DMS53 treated with DMSO at 0.1 percent for 48 hours (cell line): ENCODE measurements around the gene PLA2G2F.

Experiments
- DNase-seq: peaks from one replicate; lab custom pipeline; 2025; ENCODE audit not compliant: unreplicated experiment; lab: John Stamatoyannopoulos, UW

Gene PLA2G2F

GRCh38 chr1:20141001-20141400 lies 1.9 kb downstream of the PLA2G2F start:
- DNase-seq = no peak

GRCh38 chr1:20141466-20141865 lies 2.3 kb downstream of the PLA2G2F start:
- DNase-seq = no peak

DNA sequence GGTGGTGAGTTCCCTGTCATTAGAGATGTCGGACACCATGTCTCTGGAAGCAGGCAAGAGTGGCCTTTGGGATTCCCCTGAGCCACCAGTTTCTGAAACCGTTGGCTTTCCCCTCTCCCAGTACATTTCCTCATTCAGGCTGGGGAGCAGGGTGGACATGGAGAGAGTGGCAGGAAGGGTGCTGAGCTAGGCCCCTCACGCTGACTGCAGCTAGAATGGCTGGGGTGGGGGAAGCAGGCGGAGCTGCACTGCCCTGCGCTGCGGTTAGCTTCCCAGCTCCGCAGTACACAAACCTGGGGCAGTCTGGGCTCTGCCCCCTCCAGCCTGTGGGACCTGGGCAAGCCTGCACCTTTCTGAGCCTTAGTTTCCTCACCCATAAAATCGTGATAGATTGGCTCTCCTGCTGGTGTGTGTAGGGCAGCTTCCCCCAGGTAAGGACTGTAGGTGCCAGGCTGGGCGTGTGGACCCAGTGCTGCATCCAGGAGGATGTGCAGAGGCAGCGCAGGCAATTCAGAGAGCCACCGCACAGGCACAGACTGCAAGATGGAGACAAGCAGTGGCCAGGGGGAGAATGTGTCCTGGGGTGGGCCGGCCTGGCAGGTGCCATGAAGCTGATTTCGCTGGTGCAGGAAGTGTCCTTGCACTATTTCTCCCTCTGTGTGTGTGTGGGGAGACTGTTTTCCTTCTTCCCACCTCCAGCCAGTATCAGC lies 3.0 kb downstream of the PLA2G2F start:
- DNase-seq = no peak

GRCh38 chr1:20143318-20143717 lies 4.2 kb downstream of the PLA2G2F start:
- DNase-seq = no peak

DNA sequence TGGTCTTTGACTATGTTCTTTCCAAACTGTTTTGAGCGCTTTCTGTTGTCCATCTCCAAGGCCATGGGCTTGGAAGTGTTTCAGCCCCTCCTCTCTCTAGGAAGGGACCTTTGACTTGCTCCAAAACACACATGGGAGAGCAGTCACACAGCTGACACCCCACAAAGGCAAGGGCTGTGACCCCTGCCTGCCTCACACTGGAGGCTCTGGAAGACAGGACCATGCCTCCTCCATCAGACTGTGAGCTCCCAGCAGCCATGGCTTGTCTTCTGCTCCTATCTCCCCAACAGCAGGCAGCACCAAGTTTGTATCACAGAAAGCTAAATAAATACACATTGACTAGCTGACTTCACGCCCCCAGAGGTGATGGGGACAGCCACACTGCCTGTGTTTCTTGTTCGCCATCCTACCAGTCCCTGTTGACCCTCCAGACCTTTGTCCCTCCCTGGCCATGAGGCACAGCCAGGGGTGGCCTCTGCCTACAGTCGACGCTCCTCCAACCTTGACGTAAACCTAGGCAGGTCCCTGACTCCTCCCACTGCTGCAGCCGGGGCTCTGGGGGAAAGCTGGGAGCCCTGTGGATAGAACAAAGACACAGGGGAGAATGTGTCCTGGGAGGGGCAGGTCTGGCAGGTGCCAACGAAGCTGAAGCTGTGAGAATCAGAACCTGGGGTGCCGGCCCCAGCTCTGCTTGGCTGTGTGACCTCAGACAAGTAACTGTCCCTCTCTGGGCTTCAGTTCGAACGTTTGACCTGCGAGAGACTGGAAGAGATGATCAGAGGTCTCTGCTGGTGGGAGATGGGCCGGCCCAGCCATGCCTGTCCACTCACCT lies 4.8 kb downstream of the PLA2G2F start:
- no peak for DNase-seq

- no peak for DNase-seq
These were observed 8.9 kb downstream of the PLA2G2F start for GRCh38 chr1:20147846-20148570.

DNA sequence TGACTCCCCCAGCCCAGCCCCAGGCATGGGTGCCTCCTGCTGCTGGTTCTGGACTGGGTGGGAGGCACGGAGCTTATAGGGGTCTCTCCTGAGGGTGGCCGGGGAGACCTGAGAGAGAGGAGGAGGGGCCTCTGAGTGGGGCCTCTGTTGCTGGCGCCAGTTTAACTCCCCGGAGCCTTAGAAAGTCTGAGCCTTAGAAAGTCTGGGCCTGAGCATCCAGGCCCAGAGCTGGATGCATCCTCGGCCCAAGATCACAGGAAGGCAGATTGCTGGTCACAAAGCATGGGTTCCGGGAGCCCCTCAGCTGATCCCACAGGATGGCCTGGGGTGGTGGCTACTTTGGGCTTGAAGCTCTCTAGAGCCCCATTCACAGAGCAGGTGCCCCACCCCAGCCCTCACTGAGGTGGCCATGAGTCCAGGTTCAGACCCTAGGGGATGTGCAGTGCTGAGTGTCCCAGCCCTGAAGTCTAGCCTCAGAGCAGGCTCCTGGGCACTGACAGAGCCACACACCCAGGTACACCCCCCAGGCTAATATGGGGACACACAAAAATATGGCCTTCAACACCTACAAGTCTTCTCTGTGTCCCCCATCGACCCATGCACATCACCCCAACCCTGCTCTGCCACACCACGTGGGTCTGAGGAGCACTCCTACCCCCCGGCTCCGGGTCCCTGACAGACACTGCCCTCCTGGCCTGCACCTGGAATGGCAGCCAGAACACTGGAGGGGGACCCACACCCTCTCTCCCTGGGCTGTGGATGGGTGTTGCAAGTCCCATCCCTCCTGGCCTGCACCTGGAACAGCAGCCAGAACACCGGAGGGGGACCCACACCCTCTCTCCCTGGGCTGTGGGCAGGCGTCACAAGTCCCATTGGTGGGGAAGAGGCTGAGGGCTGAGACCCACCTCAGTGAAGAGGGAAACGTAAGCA lies 9.7 kb downstream of the PLA2G2F start:
- DNase-seq = no peak

DNA sequence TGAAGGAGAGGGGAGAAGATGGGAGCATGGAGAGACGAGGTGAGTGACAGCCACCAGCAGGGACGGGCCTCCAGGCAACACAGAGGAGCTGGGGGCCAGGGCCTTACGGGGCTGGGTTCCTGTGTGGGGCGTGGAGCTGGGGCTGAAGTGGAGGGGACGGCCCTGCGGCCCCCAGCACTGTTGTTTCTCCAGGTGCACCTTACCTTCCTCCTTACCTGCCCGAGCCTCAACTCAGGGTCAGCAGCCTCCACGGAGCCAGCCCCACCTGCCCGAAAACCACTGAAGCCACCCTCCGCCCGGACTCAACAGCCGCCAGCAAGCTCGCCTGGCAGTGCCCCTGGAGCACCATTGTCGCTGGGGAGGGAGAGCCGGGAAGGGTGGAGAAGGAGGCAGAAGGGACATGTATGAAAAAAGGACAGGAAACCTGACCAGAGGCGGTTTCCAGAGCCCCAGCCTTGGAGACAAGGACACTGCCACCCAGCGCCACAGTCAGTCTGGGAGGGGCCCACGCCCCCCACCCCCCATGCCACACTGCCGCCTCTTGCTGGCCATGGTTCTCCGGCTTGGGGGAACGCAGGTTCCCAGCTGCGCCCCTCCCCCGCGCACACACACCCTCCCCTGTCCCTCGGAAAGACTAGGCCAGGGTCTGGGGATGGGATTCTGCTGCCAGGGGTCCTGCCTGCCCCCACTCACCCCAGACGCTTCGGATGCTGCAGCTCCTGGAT lies 10.6 kb downstream of the PLA2G2F start:
- no peak for DNase-seq

- DNase-seq = no peak
These were observed 11.2 kb downstream of the PLA2G2F start for GRCh38 chr1:20150326-20150705.

DNA sequence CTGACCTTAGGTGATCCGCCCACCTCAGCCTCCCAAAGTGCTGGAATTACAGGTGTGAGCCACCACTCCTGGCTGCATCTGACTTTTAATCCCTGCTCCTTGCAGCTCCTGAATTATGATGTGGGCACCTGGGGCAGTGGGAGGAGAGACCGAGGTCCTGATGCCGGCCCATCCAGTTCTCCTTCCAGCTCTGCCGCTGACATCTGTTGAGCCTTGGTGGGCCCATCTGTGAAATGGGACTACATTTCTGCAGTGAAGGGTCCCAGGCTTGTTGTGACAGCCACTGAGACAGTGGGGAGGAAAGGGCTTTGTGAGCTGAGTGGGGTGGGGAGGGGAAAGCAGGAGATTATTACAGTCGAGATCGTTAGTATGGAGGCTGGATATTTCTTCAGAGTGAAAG lies 11.8 kb downstream of the PLA2G2F start:
- no peak for DNase-seq

- DNase-seq = peak; percentile 81
These were observed 12.9 kb downstream of the PLA2G2F start for GRCh38 chr1:20151906-20152598.

GRCh38 chr1:20152599-20152930 lies 13.4 kb downstream of the PLA2G2F start:
- no peak for DNase-seq

DNA sequence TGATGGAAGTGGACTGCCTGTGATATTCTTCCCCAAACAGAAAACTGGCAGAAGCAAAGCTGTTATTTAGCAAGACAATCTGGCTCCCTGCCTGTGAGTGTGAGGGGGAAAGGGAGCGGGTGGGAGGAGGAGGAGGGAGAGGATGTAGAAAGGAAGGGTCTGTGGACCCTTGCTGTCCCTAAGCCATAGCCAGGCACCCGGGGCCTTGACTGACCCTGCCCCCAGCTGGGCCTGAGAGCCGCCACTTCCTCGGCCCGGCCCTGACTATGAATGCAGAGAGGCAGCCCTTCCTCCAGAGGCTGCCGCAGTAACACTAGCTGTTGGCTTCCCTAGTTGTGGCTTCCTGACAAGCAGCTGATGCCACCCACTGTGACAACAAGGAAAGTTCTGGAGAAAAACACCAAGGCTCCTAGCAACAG lies 13.9 kb downstream of the PLA2G2F start:
- DNase-seq = no peak

GRCh38 chr1:20154301-20154831 lies 15.2 kb downstream of the PLA2G2F start:
- DNase-seq = no peak

DNA sequence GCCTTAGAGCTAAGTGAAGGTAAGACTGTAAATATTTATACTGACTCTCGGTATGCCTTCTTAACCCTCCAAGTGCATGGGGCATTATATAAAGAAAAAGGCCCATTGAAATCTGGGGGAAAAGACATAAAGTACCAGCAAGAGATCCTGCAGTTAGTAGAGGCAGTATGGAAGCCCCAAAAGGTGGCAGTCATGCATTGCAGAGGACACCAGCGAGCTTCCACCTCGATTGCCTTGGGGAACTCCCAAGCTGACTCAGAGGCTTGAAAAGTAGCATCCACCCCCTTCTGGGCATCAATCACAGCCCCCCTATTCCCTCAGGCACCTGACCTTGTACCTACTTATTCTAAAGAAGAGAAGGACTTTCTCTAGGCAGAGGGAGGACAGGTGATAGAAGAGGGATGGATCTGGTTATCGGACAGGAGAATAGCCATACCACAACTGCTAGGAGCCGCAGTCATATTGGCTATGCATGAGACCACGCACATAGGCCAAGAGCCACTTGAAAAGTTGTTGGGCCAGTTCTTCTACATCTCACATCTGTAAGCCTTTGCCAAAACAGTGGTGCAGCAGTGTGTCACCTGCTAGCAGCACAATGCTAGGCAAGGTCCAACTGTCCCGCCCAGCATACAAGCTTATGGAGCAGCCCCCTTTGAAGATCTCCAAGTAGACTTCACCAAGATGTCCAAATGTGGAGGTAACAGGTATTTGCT lies 19.4 kb downstream of the PLA2G2F start:
- peak; percentile 34 for DNase-seq

- no peak for DNase-seq
These were observed 20.9 kb downstream of the PLA2G2F start for GRCh38 chr1:20160034-20160433.

DNA sequence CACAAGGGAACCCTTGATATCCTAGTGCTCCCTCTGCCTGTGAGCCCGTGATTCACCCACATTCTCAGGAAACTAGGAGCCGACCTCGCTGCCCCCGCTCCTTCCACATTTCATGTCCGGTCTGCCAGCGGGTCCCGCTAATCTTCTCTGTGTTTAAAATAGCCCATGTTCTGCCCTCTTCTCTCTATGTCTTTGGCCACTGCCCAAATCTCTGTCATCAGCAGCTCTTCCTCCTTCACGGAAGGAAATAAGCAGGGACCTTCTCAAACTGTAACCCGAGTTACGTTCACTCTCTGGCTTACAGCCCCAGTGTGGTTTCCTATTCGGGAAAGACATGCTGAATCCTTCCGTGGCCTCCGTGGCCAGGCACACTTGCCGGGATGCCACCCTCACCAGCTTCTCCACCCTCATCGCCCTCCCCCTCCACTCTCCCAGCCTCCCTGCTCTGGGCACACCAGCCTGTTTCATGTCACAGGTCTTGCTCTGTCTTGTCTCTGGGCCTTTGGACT lies 25.6 kb downstream of the PLA2G2F start:
- DNase-seq = no peak

GRCh38 chr1:20165522-20165951 lies 26.4 kb downstream of the PLA2G2F start:
- DNase-seq = no peak
